Activated gamma-delta T cell (primary cell): ENCODE data around the gene IQGAP2.
A peak's percentile ranks its signal among the peaks of the same experiment; 100 is the strongest.
"Not testable (repeated sequence)": the region's sequence is repeated elsewhere in the genome, so short reads cannot be mapped to it uniquely, and the experiment has no call there.

ENCODE experiments used
- DNase-seq: peaks from one replicate; lab custom pipeline; 2025; lab: John Stamatoyannopoulos, UW
- total RNA-seq, 2 donors: gene quantifications; one replicate each; lab custom pipeline; 2026; lab: John Stamatoyannopoulos, UW

Gene IQGAP2, protein sequence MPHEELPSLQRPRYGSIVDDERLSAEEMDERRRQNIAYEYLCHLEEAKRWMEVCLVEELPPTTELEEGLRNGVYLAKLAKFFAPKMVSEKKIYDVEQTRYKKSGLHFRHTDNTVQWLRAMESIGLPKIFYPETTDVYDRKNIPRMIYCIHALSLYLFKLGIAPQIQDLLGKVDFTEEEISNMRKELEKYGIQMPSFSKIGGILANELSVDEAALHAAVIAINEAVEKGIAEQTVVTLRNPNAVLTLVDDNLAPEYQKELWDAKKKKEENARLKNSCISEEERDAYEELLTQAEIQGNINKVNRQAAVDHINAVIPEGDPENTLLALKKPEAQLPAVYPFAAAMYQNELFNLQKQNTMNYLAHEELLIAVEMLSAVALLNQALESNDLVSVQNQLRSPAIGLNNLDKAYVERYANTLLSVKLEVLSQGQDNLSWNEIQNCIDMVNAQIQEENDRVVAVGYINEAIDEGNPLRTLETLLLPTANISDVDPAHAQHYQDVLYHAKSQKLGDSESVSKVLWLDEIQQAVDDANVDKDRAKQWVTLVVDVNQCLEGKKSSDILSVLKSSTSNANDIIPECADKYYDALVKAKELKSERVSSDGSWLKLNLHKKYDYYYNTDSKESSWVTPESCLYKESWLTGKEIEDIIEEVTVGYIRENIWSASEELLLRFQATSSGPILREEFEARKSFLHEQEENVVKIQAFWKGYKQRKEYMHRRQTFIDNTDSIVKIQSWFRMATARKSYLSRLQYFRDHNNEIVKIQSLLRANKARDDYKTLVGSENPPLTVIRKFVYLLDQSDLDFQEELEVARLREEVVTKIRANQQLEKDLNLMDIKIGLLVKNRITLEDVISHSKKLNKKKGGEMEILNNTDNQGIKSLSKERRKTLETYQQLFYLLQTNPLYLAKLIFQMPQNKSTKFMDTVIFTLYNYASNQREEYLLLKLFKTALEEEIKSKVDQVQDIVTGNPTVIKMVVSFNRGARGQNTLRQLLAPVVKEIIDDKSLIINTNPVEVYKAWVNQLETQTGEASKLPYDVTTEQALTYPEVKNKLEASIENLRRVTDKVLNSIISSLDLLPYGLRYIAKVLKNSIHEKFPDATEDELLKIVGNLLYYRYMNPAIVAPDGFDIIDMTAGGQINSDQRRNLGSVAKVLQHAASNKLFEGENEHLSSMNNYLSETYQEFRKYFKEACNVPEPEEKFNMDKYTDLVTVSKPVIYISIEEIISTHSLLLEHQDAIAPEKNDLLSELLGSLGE (N-terminal part only)
- 281 to 312 reads per million in 2 donors for total RNA-seq

DNA sequence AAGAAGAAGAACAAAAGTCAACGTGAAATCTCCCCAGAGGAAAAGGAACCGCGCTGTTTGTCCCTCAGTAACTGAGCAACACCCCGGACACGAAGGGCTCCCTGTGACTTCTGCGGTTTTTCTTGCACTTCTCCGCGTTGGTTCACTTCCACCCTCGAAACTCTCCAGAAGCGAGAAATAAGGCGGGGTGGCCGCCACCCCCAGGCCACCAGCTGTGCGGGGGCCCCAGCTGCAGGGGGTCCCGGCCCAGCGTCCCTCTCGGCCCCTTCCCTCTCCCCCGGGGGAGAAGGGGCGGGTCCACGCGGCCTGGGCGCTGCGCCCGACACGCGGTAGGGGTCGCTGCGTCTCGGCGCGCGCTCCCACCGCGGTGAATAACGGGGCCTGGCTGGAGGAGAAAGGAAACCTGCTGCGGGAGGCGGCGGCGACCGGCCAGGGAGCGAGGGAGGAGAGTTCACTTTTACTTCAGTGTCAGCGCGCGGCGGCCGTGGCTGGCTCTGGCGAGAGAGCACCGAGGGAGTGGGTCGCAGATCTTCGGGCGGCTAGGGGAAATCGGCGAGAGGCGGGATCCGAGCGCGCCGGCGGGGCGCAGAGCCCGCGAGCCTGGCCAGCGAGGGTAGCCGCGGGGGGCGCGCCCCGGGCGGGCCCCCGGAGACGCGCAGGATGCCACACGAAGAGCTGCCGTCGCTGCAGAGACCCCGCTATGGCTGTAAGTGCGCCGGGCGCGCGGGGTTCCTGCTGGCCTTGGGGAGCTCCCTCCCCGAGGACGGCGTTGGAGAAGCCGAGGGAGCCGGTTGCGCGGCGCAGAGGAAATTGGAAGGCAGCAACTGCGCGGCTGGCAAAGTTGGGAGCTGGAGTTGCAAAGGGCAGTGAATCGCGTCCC lies at the start of gene IQGAP2:
Gene IQGAP2 (plus strand): TSS at position 400 of the 880 bp plus-strand sequence. CDS start 261 bp downstream, at position 661.
- DNase-seq = peak; percentile 79

DNA sequence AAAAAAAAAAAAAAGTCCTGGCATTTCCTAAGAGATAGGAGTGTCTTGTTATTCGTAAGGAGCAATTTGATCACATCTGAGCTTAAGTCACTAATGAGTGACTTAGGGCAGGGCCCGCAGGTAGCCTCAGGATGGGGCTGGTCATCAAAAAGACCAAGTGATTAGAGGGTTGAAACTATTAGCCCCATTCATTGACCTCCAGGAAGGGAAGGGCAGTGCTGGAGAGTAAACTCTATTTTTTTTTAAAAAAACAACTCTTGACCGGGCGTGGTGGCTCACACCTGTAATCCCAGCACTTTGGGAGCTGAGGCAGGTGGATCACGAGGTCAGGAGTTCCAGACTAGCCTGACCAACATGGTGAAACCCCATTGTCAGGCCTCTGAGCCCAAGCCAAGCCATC lies 46.2 kb upstream of the IQGAP2 start:
- DNase-seq = no peak

DNA sequence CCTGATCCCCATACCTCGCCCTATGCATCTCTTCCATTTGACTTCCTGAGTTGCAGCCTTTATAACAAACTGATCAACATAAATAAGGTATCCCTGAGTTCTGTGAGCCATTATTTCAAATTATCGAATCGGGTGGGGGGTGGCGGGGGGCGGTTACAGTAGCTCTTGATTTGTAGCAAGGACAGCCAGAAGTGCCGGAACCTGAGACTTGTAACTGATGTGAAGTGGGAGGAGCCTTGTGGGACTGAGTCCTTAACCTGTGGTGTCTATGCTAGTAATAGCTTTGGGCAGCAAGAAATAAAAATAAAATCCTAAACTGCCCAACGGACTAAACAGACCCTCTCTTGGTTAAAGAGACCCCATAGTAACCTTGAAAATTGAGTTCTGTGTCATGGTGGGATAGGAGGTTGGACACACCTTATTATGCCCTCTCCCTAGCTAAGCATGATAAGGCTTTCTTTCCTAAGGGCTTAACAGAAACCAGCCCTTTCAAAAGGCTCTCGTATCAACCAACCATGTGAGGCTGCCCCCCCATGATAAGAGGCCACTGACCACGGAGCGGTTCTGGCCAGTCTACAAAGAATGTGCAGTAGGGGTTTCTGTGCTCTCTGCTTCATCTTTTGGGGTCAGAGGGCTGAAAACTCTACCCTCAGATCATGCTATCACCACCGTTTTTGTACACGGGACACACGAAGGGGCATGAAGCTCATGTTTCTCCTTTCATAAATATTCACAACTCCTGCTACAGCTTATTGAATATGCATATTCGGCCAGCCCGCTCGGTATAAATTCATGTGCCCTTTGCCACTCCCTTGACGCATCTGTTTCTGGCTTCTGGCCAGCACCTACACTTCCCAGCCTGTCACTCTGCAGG lies 39.5 kb upstream of the IQGAP2 start:
- no peak for DNase-seq

DNA sequence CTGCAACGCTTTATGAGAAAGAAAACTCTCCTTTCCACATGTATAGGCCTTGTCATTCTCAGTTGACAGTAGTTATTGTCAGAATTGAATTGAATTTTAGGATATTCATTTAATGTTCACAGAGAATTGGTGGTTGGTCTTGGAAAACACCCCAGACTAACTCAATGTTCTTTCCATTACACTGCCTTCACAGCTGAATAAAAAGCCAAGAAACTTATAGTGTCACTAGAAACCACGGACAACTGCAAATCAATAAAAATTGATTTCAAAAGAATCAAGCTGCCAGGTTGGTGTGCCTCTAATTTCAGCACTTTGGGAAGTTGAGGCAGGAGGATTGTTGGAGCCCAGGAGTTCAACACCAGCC lies 38.9 kb upstream of the IQGAP2 start:
- DNase-seq = no peak

DNA sequence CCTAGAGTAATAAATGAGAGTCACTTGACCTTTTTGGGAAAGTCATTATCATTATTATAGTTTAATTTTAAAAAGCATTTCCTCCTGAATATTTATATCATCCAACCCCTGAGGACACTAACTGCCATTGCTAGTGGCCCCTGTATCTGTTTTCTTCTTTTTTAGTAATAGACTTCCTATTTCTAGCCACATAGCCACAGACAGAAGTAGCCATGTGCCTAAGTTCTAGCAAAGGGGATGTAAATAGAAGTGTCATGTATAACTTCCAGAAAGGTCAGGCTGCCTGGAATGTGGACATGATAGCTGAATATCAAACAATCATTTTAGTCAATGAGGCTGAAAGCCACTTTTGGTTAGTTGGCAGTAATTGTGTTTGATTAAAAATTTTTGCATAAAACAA lies 37.5 kb upstream of the IQGAP2 start:
- no peak for DNase-seq

DNA sequence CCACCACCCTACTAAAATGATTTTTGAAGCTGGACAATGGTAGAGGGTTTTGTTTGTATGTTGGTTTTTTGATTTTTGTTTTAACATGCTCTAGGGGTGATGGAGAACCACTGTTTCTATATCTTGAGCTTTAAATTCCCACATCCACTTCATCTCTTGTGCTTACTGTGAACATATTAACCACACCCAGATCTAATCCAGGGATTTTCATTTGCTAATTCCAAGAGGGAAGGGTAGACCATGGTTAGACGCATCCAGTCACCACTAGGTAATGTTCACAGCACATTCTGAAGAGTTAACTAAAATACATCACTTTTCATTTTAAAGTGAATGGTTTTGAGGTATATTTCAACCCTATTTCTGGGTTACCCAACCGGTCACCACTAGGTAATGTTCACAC lies 36.5 kb upstream of the IQGAP2 start:
- DNase-seq = no peak

DNA sequence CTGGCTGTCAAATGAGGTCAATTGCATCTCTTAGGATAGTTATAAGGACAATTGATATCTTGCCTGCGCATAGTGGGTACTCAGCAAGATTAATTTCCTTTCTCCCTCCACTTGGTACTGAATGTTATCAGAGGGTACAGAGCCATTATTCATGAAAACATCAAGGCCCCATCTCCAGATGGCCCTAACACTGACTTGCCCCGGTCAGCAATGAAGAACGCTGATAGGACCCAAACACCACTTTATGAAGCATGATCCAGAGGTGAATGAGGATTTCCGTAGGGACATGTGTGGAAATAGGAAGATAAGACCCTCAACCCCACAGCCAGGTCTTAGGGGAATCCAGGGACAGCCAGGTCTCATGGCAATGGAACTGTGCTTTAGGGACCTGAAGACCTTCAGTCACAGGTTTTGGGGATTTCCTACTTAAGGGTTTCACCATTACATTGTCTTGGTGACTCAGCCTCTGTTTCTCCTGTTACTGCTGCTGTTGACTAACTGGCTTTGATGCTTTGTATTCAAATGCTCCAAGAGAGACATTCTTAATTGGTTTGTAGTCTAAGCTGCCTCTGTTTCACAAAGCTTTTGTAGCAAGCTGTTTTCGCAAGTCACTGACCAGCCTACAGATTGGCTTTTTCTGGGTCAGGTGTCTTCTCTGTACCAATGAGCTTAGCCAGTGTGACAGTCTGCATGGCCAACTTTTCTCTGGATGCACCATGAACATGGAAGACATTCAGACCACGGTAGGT lies 35.3 kb upstream of the IQGAP2 start:
- DNase-seq = no peak

DNA sequence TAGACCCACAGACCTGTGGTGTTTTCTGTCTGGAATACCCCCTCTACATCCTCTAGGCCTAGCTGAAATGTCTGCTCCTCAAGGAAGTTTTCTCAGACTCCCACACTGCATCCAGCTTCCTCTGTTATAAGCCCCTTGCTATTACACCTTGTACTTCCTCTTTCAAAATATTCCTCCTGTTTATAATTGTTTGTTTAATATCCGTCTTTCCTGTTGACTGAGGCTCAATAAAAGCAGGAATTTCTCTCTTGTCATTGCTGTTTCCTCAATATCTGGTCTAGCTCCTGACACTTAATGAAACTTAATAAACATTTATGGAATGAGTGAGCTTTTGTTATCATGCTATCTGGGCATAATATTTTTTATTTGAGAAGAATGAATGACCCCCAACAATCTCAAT lies 34.1 kb upstream of the IQGAP2 start:
- DNase-seq = no peak

DNA sequence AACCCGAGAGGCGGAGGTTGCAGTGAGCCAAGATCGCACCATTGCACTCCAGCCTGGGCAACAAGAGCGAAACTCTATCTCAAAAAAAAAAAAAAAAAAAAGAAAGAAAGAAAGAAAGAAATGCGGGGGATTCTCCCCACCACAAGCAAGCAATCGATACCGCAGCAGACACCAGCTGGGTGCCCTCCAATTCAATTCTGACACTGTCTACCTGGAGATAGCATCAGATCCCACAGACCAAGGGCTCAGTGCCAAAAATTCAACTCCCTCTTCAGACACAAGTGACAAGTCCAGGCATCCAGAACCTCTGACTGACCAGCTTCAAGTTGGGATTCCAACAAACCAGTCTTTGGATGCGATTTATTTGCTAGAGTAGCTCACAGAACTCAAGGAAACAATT lies 33.4 kb upstream of the IQGAP2 start:
- not testable (repeated sequence) for DNase-seq

DNA sequence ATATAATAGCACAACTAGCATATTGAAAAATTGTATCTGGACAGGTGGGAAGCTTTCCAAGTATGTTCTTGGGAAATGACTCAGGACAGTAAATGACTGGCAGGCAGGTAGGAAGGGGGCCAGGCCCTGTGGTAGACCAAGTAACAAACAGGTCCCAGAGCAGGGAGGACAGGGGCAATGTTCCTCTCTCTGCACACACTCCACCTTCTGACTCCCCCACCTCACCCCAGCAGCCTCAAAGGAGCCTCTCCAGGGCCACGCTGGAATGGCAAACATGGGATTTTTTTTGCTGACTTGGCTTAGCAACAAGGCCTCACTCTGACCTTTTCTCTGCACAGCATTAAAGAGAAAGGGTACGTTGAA lies 31.1 kb upstream of the IQGAP2 start:
- DNase-seq = no peak

DNA sequence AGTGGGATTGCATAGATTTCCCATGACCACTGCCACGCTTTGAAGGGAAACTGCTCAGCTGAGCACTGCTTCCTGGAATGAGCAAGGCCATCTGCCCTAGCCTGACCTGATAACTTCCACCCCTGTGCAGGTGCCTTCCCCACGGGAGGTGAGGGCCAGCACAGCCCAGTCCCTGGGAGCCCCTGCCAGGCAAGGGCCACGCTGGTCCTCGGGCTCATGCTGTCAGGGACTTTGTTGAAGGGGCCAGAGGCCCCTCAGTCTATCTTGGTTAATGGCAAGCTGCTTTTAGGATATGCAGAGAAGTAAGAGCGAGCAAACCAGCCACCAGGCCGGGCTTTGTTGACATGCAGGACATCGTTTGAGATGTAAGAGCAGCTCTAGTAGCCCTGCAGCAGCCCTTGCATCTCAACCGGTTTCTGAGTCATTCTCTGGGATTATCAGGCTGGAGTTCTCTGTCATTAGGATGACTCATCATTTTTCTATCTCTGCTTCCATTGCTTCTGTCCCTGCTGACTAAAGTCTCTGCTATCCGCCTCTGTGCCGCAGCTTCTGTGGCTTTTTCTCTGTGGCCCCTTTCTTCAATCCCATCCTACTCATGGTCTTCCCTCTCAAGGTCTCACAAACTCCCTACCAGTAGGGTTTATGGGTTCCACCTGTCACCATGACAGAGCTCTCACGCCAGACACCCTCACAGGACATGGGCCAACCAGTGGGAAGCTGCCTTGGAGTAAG lies 30.6 kb upstream of the IQGAP2 start:
- no peak for DNase-seq

DNA sequence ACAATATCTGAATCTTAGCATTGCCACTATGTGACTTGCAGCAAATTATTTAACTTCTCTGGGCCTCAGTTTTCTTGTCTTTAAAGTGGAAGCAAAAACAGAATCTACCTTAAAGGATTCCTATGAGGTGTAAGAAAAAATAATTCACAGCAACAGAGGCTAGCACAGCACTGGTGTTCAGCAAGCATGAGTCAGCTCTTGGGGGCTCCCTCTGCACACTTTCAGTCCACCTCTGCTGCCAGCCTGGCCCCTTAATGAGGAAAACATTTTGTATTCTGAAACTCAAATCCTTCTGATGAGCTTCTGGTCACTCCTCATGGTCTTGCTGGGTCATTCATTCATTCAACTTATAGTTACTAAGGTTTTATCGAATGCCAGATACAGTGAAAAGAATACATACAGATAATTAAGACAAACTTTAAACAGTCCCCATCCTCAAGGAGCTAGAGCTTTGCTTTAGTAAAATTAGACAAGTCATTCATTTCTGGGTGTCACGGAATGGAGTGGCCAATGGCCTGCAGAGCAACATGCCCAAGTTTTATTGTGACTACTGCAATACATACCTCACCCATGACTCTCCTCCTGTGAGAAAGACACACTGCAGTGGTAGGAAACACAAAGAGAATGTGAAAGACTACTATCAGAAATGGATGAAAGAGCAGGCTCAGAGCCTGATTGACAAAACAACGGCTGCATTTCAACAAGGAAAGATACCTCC lies 26.8 kb upstream of the IQGAP2 start:
- no peak for DNase-seq

DNA sequence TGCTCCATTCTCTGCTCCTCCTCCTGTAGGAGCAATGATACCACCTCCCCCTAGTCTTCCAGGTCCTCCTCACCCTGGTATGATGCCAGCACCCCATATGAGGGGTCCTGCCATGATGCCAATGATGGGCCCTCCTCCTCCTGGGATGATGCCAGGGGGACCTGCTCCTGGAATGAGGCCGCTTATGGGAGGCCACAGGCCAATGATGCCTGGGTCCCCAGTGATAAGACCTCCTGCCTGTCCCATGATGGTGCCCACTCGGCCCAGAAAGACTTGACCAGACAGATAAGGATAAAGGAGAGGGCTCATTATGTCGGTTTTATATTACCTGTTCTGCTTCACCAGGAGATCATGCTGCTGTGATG lies 26.2 kb upstream of the IQGAP2 start:
- no peak for DNase-seq

DNA sequence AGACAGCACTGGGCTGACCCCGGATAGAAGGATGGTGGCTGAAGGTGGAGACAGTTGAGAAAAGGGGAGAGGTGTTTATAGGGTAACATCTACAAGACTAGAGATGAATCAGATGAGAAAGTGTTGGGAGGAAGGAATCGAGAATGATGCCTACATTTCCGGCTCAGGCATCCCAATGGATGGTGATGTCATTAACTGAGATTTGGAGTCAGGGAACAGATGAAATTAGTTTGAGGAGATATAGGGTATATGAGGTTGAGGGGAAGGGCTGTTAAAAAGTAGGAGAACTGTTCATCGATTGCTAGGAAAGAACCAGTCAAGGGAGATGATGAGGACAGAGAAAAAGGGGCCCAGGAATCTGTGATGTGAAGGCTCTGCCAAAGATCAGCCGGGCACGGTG lies 24.7 kb upstream of the IQGAP2 start:
- DNase-seq = no peak

DNA sequence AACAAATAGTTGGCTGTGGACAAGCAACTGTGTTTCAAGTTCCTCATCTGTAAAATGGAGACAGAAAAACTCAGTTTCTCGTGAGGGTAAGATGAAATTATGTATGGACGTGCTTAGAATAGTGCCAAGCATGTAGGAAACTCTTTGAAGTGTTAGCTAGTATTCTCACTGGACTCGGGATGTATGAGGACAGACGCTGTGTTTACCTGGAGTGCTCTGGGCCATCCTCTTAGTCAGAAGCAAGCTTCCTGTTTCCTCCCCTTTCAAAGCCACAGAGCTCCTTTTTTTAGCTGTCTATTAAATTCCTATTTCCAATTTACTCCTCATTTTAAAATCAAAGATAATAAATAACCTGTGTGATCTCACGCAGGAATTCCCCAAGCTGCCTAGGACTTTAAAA lies 23.8 kb upstream of the IQGAP2 start:
- no peak for DNase-seq

DNA sequence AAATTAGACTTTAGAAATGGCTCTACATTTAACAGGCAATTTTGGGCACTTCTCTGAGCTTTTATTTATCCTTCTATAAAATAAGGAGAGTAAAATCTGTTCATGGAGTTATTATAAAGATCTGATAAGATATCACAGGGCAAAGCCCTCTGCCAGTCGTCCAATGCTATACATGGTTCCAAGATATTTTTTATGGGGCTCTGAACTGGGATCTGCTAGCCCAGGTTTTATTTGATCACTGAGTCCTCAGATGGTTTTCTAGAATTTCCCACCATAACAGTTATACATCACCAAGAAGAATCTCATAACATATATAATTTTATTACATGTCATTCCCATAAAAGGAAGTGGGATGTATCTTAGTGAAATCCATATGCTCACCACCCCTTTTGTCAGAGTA lies 23.2 kb upstream of the IQGAP2 start:
- DNase-seq = no peak

DNA sequence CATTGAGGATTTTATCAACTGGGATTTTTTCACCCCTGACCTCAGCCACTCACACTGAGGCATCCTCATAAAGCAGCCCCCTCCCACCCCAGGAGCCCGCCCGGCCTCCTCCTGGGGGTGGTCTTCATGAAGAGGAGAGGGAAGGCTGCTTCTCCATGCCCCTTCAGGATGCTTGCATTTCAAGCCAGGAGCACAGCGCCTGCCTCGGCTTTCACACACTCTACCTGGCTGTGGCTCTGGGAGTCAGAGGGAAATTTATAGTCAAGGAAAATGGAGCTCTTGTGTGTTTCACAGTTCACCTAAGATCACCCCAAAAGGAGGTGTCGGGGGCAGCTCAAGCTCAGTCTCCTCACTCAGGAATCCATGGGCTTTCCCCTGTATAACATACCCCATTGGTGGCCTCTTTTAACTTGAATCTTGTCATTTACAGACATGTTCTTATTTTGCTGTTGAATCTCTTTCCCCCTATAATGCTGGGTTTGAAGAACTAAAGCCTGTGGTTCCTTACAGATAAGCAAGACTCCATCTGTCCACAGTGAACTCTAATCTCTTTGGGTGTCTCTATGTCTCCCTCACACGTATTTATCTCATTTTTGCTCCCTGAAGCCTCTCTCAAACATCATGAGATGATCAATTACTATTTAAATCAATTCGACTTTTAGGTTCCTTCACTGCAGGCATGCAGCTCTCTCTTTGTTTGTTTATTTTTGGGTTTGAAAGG lies 22.6 kb upstream of the IQGAP2 start:
- DNase-seq = no peak
